Measurements from ENCODE around the gene CASZ1.

DNA sequence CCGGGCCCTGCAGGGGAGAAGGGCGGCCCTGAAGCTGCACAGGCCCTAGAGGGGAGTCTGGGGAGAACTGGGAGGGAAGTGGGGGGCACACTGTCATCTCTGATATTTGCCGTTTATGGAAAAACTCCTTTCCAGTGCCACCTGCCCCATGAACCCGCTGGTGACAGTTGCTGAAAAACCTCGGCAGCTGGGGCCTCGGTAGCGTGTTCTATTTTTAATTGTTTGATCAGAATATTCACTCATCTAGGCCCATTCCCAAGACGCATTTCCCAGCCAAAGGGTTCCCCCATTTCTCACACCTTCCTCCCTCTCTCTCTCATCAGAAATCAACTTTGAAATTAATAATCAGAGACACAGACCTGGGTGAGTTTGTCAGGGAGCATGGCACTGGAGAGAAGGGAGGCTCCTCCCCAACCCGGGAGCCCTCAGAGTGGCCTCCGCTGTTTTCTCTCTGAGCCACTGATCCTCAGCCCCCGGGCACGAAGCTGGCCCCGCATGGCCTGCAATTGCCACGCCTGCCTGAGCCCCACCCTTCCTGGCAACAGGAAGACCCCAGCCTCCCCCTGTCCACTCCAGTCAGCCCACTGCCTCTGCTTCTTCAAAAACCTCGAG, 111.1 kb downstream of the CASZ1 start:
- TF ChIP-seq, protein P1, sequence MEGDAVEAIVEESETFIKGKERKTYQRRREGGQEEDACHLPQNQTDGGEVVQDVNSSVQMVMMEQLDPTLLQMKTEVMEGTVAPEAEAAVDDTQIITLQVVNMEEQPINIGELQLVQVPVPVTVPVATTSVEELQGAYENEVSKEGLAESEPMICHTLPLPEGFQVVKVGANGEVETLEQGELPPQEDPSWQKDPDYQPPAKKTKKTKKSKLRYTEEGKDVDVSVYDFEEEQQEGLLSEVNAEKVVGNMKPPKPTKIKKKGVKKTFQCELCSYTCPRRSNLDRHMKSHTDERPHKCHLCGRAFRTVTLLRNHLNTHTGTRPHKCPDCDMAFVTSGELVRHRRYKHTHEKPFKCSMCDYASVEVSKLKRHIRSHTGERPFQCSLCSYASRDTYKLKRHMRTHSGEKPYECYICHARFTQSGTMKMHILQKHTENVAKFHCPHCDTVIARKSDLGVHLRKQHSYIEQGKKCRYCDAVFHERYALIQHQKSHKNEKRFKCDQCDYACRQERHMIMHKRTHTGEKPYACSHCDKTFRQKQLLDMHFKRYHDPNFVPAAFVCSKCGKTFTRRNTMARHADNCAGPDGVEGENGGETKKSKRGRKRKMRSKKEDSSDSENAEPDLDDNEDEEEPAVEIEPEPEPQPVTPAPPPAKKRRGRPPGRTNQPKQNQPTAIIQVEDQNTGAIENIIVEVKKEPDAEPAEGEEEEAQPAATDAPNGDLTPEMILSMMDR (IDR thresholded peaks at IDR 0.05), result no peak
- TF ChIP-seq POLR2A (IDR thresholded peaks at IDR 0.05; ENCODE audit: low read depth) (no peak), EP300 (IDR thresholded peaks at IDR 0.05) (no peak)
